ENCODE measurements around the gene MAD2L1.
A peak's percentile ranks its signal among the peaks of the same experiment; 100 is the strongest.

MAD2L1 gene

DNA sequence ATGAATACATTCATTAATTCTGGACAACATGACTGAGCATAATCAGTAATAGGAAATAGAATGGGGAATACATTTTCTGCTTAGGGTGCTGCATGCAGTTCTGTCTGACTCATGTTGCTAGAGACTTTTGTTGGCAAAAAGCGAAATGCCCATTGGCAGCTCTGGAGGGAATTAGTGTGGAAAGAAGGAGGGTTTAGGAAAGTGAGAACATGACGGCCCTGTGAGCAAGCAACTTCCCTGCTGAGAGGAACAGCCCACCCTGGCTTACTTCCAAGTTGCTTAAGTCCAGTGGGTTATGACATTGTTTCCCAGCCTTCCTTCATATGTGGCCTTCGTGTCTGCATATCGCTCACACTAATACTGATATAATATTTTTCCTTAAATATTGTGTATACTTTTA lies 13.8 kb downstream of the MAD2L1 start:
- no peak overlapping the region for H3K4me3 ChIP-seq (ENCODE audit: low read depth, low read length)
- DNase-seq (ENCODE audit: low read depth, low spot score): peak; percentile 96
- in situ Hi-C loops (cut with HindIII; ENCODE audit: low sequenced_read_pairs): no loop called here
- TF ChIP-seq, protein P1, sequence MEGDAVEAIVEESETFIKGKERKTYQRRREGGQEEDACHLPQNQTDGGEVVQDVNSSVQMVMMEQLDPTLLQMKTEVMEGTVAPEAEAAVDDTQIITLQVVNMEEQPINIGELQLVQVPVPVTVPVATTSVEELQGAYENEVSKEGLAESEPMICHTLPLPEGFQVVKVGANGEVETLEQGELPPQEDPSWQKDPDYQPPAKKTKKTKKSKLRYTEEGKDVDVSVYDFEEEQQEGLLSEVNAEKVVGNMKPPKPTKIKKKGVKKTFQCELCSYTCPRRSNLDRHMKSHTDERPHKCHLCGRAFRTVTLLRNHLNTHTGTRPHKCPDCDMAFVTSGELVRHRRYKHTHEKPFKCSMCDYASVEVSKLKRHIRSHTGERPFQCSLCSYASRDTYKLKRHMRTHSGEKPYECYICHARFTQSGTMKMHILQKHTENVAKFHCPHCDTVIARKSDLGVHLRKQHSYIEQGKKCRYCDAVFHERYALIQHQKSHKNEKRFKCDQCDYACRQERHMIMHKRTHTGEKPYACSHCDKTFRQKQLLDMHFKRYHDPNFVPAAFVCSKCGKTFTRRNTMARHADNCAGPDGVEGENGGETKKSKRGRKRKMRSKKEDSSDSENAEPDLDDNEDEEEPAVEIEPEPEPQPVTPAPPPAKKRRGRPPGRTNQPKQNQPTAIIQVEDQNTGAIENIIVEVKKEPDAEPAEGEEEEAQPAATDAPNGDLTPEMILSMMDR (IDR thresholded peaks at IDR 0.05; ENCODE audit: low read depth, low read length): no peak

DNA sequence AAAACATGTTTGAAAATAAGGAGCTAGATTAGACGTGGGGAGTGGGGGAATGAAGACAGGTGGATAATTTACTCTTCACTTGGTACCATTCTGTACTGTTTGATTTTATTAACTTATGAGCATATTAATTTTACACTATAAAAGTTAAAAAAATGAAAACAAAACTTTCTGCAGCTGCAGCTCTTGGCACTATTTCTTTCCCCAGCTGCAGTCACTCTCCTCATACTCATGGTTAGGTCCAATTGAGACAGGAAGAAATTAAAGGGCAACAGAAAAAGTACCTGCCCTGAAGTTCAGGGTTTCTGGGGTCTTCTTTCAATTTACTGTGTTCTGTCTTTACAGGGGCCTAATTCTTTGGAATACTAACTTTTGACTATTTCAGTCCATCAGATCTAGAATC lies 15.4 kb downstream of the MAD2L1 start:
- in situ Hi-C loops (cut with HindIII; ENCODE audit: low sequenced_read_pairs): no loop called here
- no peak for DNase-seq (ENCODE audit: low read depth, low spot score)
- H3K4me3 ChIP-seq (ENCODE audit: low read depth, low read length): no peak overlapping the region
- TF ChIP-seq, protein P1 (IDR thresholded peaks at IDR 0.05; ENCODE audit: low read depth, low read length): no peak

DNA sequence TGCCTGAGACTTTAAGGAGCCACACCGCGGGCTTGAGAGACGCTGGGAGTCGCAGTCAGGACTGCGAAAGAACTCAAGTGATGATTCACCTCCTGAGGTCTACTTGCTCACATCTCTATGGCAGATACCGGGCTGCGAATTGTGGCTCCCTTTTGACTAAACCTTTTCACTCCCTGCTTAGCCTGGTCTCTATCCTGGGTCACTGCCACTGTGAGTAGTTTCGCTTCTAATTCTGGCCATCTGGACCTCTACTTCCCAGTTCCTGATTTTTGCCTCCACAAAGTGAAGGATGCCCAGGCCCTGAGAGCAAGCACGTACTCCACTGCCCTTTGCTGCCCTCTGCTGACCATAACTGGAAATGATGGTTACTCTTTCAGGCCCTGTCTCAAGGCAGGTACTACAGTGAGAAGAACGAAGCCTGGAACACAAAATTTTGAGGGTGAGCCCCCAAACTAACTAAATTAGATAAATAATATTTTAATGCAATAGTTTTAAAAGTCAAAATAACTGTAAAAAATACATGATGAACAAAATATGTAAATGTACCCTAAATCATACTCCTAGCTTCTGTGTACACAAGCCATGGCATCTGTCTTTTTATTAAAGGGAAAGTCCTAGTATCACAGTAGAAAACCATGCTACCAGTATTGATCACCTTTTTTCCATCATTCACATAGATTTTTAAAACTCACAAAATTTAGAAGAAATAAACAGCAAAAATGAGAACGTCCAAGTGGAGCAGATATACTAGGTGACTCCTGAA lies 16.7 kb downstream of the MAD2L1 start:
- DNase-seq (ENCODE audit: low read depth, low spot score): peak; percentile 90
- peak overlapping the region; percentile 40 for H3K4me3 ChIP-seq (ENCODE audit: low read depth, low read length)
- in situ Hi-C loops (cut with HindIII; ENCODE audit: low sequenced_read_pairs): no loop called here
- TF ChIP-seq, protein P1 (IDR thresholded peaks at IDR 0.05; ENCODE audit: low read depth, low read length): peak; percentile 77

DNA sequence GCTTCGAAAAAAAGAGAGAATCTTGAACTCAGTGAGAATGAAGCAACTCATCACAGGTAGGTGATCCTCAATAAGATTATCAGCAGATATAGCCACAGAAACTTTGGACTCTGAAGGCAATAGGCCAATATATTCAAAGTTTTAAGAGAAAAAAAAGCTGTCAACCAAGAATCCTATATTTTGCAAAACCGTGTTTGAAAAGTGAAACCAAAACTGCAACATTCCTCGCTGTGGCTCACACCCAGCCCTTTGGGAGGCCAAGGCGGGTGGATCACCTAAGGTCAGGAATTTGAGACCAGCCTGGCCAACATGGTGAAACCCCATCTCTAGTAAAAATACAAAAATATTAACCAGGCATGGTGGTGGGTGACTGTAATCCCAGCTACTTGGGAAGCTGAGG lies 22.8 kb downstream of the MAD2L1 start:
- no peak overlapping the region for H3K4me3 ChIP-seq (ENCODE audit: low read depth, low read length)
- TF ChIP-seq, protein P1 (IDR thresholded peaks at IDR 0.05; ENCODE audit: low read depth, low read length): no peak
- DNase-seq (ENCODE audit: low read depth, low spot score): no peak
- in situ Hi-C loops (cut with HindIII; ENCODE audit: low sequenced_read_pairs): no loop called here

DNA sequence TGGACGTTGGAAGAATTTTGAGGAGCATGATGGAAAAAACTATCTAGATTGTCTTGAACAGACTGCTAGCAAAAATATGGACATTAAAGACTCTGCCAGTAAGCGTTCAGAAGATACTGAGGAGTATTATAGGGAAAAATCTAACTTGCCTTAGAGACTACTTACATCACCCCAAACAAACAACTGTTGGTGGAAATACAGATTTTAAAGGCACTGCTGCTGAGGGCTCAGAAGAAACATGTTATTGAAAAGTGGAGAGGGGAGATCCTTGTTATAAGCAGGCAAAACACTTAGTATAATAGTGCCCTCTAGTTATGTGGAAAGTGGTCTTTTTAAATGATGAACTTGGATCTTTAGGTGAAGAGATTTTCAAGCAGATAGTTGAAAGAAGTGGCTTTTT lies 29.2 kb downstream of the MAD2L1 start:
- TF ChIP-seq, protein P1 (IDR thresholded peaks at IDR 0.05; ENCODE audit: low read depth, low read length): no peak
- in situ Hi-C loops (cut with HindIII; ENCODE audit: low sequenced_read_pairs): no loop called here
- H3K4me3 ChIP-seq (ENCODE audit: low read depth, low read length): no peak overlapping the region
- DNase-seq (ENCODE audit: low read depth, low spot score): no peak

DNA sequence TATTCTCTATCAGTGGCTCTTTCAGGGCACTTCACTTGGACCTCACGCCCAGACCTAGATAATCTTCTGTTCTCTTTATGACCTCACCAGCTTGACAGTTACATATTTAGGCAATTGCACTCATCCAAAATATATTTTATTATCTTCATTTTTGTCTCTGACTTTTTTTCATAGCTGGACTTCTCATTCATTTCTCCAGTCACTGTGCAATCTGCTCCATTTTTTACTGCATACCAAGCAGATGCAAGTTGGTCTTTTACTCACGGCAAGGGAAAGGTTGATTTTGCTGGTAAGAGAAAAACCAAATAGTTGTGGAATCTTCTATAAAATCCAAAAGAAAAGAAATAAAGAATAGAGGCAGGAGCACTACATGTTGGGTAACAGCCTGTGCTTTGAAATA lies 31.7 kb downstream of the MAD2L1 start:
- no peak overlapping the region for H3K4me3 ChIP-seq (ENCODE audit: low read depth, low read length)
- DNase-seq (ENCODE audit: low read depth, low spot score): no peak
- in situ Hi-C loops (cut with HindIII; ENCODE audit: low sequenced_read_pairs): no loop called here
- TF ChIP-seq, protein P1 (IDR thresholded peaks at IDR 0.05; ENCODE audit: low read depth, low read length): no peak
